ENCODE results near the gene LYPD6B. TPM values are rescaled to one million over a fixed set of nuclear protein-coding genes. Genes with fewer than 3 reads are reported as not detected.

Gene LYPD6B
- total RNA-seq, 1 experiment from 2014 or later = 0.37 TPM

DNA sequence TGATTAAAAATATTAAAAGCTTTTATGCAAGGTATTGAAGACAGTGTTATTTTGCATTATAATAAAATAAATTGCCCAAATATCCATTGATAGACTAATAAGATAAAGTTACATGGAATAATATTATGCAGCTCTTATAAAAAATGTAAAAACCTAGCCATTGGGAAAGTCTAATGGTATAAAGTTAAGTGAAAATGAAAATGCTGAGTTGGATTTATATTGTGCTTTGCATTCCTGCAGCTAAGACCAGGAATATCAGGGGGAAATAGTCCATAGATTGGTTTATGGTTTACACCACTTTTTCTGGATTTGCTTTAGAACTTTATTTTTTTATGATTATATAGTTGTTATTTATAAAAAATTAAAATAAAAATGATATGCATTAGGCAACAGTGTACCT, 46.1 kb upstream of the LYPD6B start:
- no peak for DNase-seq (ENCODE audit: unreplicated experiment)
- TF ChIP-seq CTCF (IDR thresholded peaks at IDR 0.05; ENCODE audit: unreplicated experiment) = no peak
- CTCF ChIA-PET = interaction anchor here (0.6 to 0.8 kb wide), 3 partner anchors 279 to 1054 kb away, joined by 3 read pairs; no protein-coding TSS in a partner anchor
- BruUV-seq (replicated peaks) = no TSS peak
- Mint-ChIP-seq H3K27ac (ENCODE audit: low read depth, unreplicated experiment) (no peak overlapping the region), H3K9me3 (ENCODE audit: unreplicated experiment) (no peaks in the 10 kb centered on the region), H3K36me3 (ENCODE audit: insufficient read depth, unreplicated experiment) (no peaks in the 10 kb centered on the region), H3K4me1 (ENCODE audit: insufficient read depth, unreplicated experiment) (no peaks in the 10 kb centered on the region), H3K4me3 (ENCODE audit: unreplicated experiment) (no peak overlapping the region), H3K27me3 (ENCODE audit: insufficient read depth, unreplicated experiment) (peaks cover 15% of the 10 kb centered on the region)
- intact Hi-C loops (cut with micrococcal nuclease) = no loop called here
- POLR2A ChIA-PET = no interaction called here

DNA sequence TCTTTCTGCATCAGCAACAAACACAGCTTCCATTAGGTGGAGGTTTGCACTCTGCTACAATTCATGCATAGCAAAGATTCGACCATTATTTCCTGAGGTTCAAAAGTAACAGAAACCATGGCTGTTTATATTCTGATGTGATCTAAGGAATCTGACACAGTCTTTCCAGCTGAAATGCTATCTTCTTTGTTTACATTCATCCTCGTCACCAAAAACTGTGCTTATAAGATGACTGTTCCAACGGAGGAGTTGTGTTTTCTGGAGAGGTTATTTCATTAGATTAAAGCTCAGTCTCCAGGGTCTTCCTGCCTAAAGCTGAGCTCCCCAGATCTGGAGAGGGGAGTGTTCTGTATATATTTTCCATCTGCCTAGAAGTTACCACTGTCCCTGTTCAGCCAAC, 45.1 kb upstream of the LYPD6B start:
- Mint-ChIP-seq H3K4me1 (ENCODE audit: insufficient read depth, unreplicated experiment) (no peaks in the 10 kb centered on the region), H3K9me3 (ENCODE audit: unreplicated experiment) (no peaks in the 10 kb centered on the region), H3K4me3 (ENCODE audit: unreplicated experiment) (no peak overlapping the region), H3K27ac (ENCODE audit: low read depth, unreplicated experiment) (no peak overlapping the region), H3K36me3 (ENCODE audit: insufficient read depth, unreplicated experiment) (no peaks in the 10 kb centered on the region), H3K27me3 (ENCODE audit: insufficient read depth, unreplicated experiment) (peaks cover 24% of the 10 kb centered on the region)
- DNase-seq (ENCODE audit: unreplicated experiment) = no peak
- intact Hi-C loops (cut with micrococcal nuclease) = no loop called here
- CTCF ChIA-PET = interaction anchor here (1.2 to 2.0 kb wide), 3 partner anchors 23 to 1057 kb away, joined by 3 to 4 read pairs (median 3); no protein-coding TSS in a partner anchor
- TF ChIP-seq CTCF (IDR thresholded peaks at IDR 0.05; ENCODE audit: unreplicated experiment) = no peak
- BruUV-seq (replicated peaks) = no TSS peak
- POLR2A ChIA-PET = no interaction called here

DNA sequence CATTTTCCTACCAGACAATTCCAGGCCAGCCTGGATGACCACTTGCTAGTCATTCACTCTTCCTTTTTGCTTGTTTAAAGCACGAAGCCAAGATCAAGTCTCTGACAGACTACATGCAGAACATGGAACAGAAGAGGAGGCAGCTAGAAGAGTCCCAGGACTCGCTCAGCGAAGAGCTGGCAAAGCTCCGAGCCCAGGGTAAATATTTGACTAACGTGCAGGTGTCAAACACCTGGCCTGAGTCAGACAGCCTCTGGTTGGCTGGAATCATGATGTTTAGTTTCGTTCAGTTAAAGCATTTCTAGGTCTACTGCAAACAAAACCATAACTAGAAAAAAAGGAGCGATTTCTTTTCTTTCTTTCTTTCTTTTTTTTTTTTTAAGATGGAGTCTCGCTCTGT, 44.2 kb upstream of the LYPD6B start:
- BruUV-seq (replicated peaks) = no TSS peak
- H3K36me3 Mint-ChIP-seq (ENCODE audit: insufficient read depth, unreplicated experiment) = no peaks in the 10 kb centered on the region
- POLR2A ChIA-PET = no interaction called here
- no peak overlapping the region for H3K27ac Mint-ChIP-seq (ENCODE audit: low read depth, unreplicated experiment)
- DNase-seq (ENCODE audit: unreplicated experiment) = no peak
- H3K4me1 Mint-ChIP-seq (ENCODE audit: insufficient read depth, unreplicated experiment) = no peaks in the 10 kb centered on the region
- CTCF ChIA-PET = interaction anchor here (2.0 kb wide), 1 partner anchor 1058 kb away, joined by 4 read pairs; no protein-coding TSS in a partner anchor
- peaks cover 27% of the 10 kb centered on the region for H3K27me3 Mint-ChIP-seq (ENCODE audit: insufficient read depth, unreplicated experiment)
- intact Hi-C loops (cut with micrococcal nuclease) = no loop called here
- no peak overlapping the region for H3K4me3 Mint-ChIP-seq (ENCODE audit: unreplicated experiment)
- TF ChIP-seq CTCF (IDR thresholded peaks at IDR 0.05; ENCODE audit: unreplicated experiment) = no peak
- H3K9me3 Mint-ChIP-seq (ENCODE audit: unreplicated experiment) = no peaks in the 10 kb centered on the region

- DNase-seq (ENCODE audit: unreplicated experiment) = no peak
- no TSS peak for BruUV-seq (replicated peaks)
- Mint-ChIP-seq H3K27me3 (ENCODE audit: insufficient read depth, unreplicated experiment) (peaks cover 39% of the 10 kb centered on the region), H3K27ac (ENCODE audit: low read depth, unreplicated experiment) (no peak overlapping the region), H3K36me3 (ENCODE audit: insufficient read depth, unreplicated experiment) (no peaks in the 10 kb centered on the region), H3K9me3 (ENCODE audit: unreplicated experiment) (no peaks in the 10 kb centered on the region), H3K4me1 (ENCODE audit: insufficient read depth, unreplicated experiment) (no peaks in the 10 kb centered on the region), H3K4me3 (ENCODE audit: unreplicated experiment) (no peak overlapping the region)
- POLR2A ChIA-PET = interaction anchor here (0.7 kb wide), 1 partner anchor 10 kb away, joined by 3 read pairs; no protein-coding TSS in a partner anchor
- TF ChIP-seq CTCF (IDR thresholded peaks at IDR 0.05; ENCODE audit: unreplicated experiment) = no peak
- CTCF ChIA-PET = no interaction called here
- intact Hi-C loops (cut with micrococcal nuclease) = no loop called here
Observed at GRCh38 chr2:148996805-148997204, 41.7 kb upstream of the LYPD6B start.

Data from MCF 10A (cell line).